GM12878 (cell line): ENCODE measurements around the gene SKAP1. TPM values are rescaled to one million over a fixed set of nuclear protein-coding genes. Genes with fewer than 3 reads are reported as not detected.

ENCODE experiments used
- ATAC-seq: fragments of 200-7000 bp; cut with Tn5 transposase; 3 replicates; pipeline ENCODE4 v1.9.1; 2020; ENCODE audit warnings: mild to moderate bottlenecking, moderate library complexity
- BruUV-seq: library from RNA; stranded (reverse); fragments of 400-500 nt; replicated peaks from 2 replicates; lab custom pipeline; 2021; lab: Mats Ljungman, UMichigan
- CTCF ChIA-PET: fragments of 300-600 bp; sonication (Branson Sonifier 250); formaldehyde crosslinking; extraction: SDS; loops from one replicate; lab custom pipeline; 2021; ENCODE audit warnings: inconsistent platforms; lab: Yijun Ruan, JAX
- POLR2A ChIA-PET: fragments of 350-600 bp; formaldehyde crosslinking; extraction: SDS; loops from one replicate; lab custom pipeline; 2021; ENCODE audit warnings: inconsistent platforms; lab: Charles Lee
- RAD21 ChIA-PET: fragments of 300-600 bp; sonication (Branson Sonifier 250); formaldehyde crosslinking; loops from one replicate; lab custom pipeline; 2023; ENCODE audit warnings: antibody characterized with exemption; ENCODE audit not compliant: unreplicated experiment; lab: Charles Lee
- SMC1A ChIA-PET: fragments of 300-600 bp; sonication (Branson Sonifier 250); formaldehyde crosslinking; loops from one replicate; lab custom pipeline; 2023; ENCODE audit not compliant: unreplicated experiment, uncharacterized antibody; lab: Charles Lee
- DNase-seq: peaks from one replicate; pipeline ENCODE4 v3.0.0-alpha.2; 2011; ENCODE audit warnings: low read depth, low spot score
- FAIRE-seq: peaks from 3 replicates; lab custom pipeline; 2011; peaks lifted over from hg19 to GRCh38; lab: Jason Lieb, UNC
- H2AFZ ChIP-seq: 2 replicates; pipeline ENCODE4 v1.6.0; 2011; ENCODE audit warnings: low read depth, low read length, control low read depth; ENCODE audit not compliant: control insufficient read depth
- H3K27ac ChIP-seq: 2 replicates; pipeline ENCODE4 v1.5.1; 2011; ENCODE audit warnings: control low read depth; ENCODE audit not compliant: control insufficient read depth, insufficient read depth
- H3K27me3 ChIP-seq, 2 experiments: replicated peaks in 1 of 2; 2 replicates each; pipeline versions ENCODE4 v1.6.0 to v1.6.1; 2011; ENCODE audit warnings: low read length in 1 of 2; ENCODE audit not compliant: control insufficient read depth in 2 of 2, insufficient read depth in 2 of 2
- H3K36me3 ChIP-seq, 2 experiments: 2 replicates each; pipeline ENCODE4 v1.5.1; 2011; ENCODE audit warnings: low read length in 1 of 2; ENCODE audit not compliant: control insufficient read depth in 2 of 2, insufficient read depth in 2 of 2
- H3K4me1 ChIP-seq: 2 replicates; pipeline ENCODE4 v1.6.1; 2011; ENCODE audit warnings: mild to moderate bottlenecking, low read length, moderate library complexity, mixed read lengths; ENCODE audit not compliant: control insufficient read depth, insufficient read depth
- H3K4me2 ChIP-seq: 2 replicates; pipeline ENCODE4 v1.6.0; 2011; ENCODE audit warnings: control low read depth; ENCODE audit not compliant: control insufficient read depth, insufficient read depth
- H3K4me3 ChIP-seq: fragments of 200-600 bp; sonication (generic); 2 replicates; pipeline ENCODE4 v1.5.1; 2016
- H3K79me2 ChIP-seq: 2 replicates; pipeline ENCODE4 v1.6.0; 2011; ENCODE audit warnings: low read length; ENCODE audit not compliant: control insufficient read depth, insufficient read depth
- H3K9ac ChIP-seq: 2 replicates; pipeline ENCODE4 v1.8.0; 2011; ENCODE audit warnings: low read length, control low read depth, mixed read lengths; ENCODE audit not compliant: control insufficient read depth, insufficient read depth
- H3K9me3 ChIP-seq: replicated peaks from 3 replicates; pipeline ENCODE4 v1.5.1; 2011; ENCODE audit warnings: mild to moderate bottlenecking, low read length; ENCODE audit not compliant: control insufficient read depth, insufficient read depth
- H4K20me1 ChIP-seq: 2 replicates; pipeline ENCODE4 v1.6.0; 2011; ENCODE audit not compliant: control insufficient read depth, insufficient read depth
- BCL11A ChIP-seq: IDR thresholded peaks from 2 replicates; pipeline ENCODE4 v1.6.1; 2011; ENCODE audit warnings: low read depth, low read length
- CBFB ChIP-seq: IDR thresholded peaks from 2 replicates; pipeline ENCODE4 v1.6.1; 2016; ENCODE audit warnings: antibody characterized with exemption, low read depth
- CBX5 ChIP-seq: sonication (generic); IDR thresholded peaks from 2 replicates; pipeline ENCODE4 v1.6.1; 2016; ENCODE audit warnings: low read depth, moderate library complexity, mild to moderate bottlenecking, inconsistent platforms
- E2F4 ChIP-seq: IDR thresholded peaks from 2 replicates; pipeline ENCODE4 v1.6.1; 2012; ENCODE audit warnings: low read depth, low read length, improper control_type of control experiment
- E4F1 ChIP-seq: fragments of 450-650 bp; IDR thresholded peaks from 2 replicates; pipeline ENCODE4 v1.6.1; 2018; ENCODE audit warnings: borderline replicate concordance, mild to moderate bottlenecking; ENCODE audit not compliant: partially characterized antibody
- EGR1 ChIP-seq, 2 experiments: IDR thresholded peaks; 1 replicate in 1 of 2; 2 replicates in 1 of 2; pipeline ENCODE4 v1.6.1; 2011 to 2012; ENCODE audit warnings: low read depth in 2 of 2, low read length in 2 of 2, borderline replicate concordance in 1 of 2, mild to moderate bottlenecking in 1 of 2, moderate library complexity in 1 of 2
- IKZF2 ChIP-seq, 2 experiments: fragments of 450-650 bp; IDR thresholded peaks; 2 replicates each; pipeline ENCODE4 v1.6.1; 2017; ENCODE audit warnings: mild to moderate bottlenecking in 2 of 2, moderate library complexity in 2 of 2
- MYC ChIP-seq: IDR thresholded peaks from 2 replicates; pipeline ENCODE4 v1.6.1; 2011; ENCODE audit warnings: mild to moderate bottlenecking, low read length, moderate library complexity, inconsistent platforms; ENCODE audit not compliant: insufficient read depth, insufficient replicate concordance, insufficient read length, severe bottlenecking
- NR2C2 ChIP-seq: IDR thresholded peaks from 2 replicates; pipeline ENCODE4 v1.6.1; 2011; ENCODE audit warnings: borderline replicate concordance, low read depth; ENCODE audit not compliant: control insufficient read depth, insufficient read length
- PAX8 ChIP-seq: fragments of 450-650 bp; IDR thresholded peaks from 2 replicates; pipeline ENCODE4 v1.6.1; 2017; ENCODE audit warnings: mild to moderate bottlenecking, moderate library complexity
- PKNOX1 ChIP-seq: fragments of 450-650 bp; IDR thresholded peaks from 2 replicates; pipeline ENCODE4 v1.6.1; 2016; ENCODE audit warnings: mild to moderate bottlenecking
- RB1 ChIP-seq: fragments of 450-650 bp; formaldehyde crosslinking; IDR thresholded peaks from 2 replicates; pipeline ENCODE4 v1.6.1; 2017; ENCODE audit warnings: mild to moderate bottlenecking, borderline replicate concordance
- REST ChIP-seq: IDR thresholded peaks from 2 replicates; pipeline ENCODE4 v1.6.1; 2012; ENCODE audit warnings: mild to moderate bottlenecking, low read depth, low read length
- SIN3A ChIP-seq: IDR thresholded peaks from 2 replicates; pipeline ENCODE4 v1.6.1; 2012; ENCODE audit warnings: low read depth, low read length, improper control_type of control experiment
- STAT1 ChIP-seq: fragments of 450-650 bp; conservative IDR thresholded peaks from 2 replicates; pipeline ENCODE4 v1.6.1; 2014; ENCODE audit warnings: antibody characterized with exemption, mild to moderate bottlenecking
- TCF7 ChIP-seq: IDR thresholded peaks from 2 replicates; pipeline ENCODE4 v1.6.1; 2014; ENCODE audit warnings: antibody characterized with exemption, borderline replicate concordance
- ZNF207 ChIP-seq: fragments of 450-650 bp; IDR thresholded peaks from 2 replicates; pipeline ENCODE4 v1.6.1; 2014; ENCODE audit warnings: antibody characterized with exemption, mild to moderate bottlenecking, borderline replicate concordance
- whole genome bisulfite sequencing: methylation state at CpG from one replicate; pipeline ENCODE4 v1.1.6; 2016; ENCODE audit warnings: low lambda C conversion rate; ENCODE audit not compliant: insufficient replicate concordance, insufficient coverage; ENCODE audit errors: missing lambda C conversion rate; 5-methylcytosine and 5-hydroxymethylcytosine counted together
- in situ Hi-C: fragments of 300-500 bp; cut with MboI; formaldehyde crosslinking; loops from 9 replicates; pipeline ENCODE4 v1.14.3; 2018; ENCODE audit warnings: mixed read lengths
- intact Hi-C: fragments of 100-400 bp; cut with micrococcal nuclease; formaldehyde crosslinking; loops from one replicate; pipeline ENCODE4 v1.14.2; 2022; ENCODE audit not compliant: unreplicated experiment
- polyA plus RNA-seq, 11 experiments: library from polyadenylated mRNA; depleted of rRNA in 4 of 11; unstranded in 6 of 11; stranded (reverse) in 5 of 11; fragments of >200 nt; fragmentation: Nextera tagmentation in 4 of 11; fragmentation: Illumina TruSeq in 1 of 11; extraction: Ambion mirVana in 4 of 11; extraction: Trizol in 1 of 11; gene quantifications; 1 replicate in 1 of 11; 2 replicates in 10 of 11; pipeline versions ENCODE4 v1.2.1 to v1.2.3, GENCODE V29; 2011 to 2016; ENCODE audit warnings: inconsistent platforms in 2 of 11, missing spikeins in 2 of 11, low read depth in 1 of 11
- total RNA-seq, 4 experiments: library from RNA; depleted of rRNA in 3 of 4; stranded (reverse); fragments of >200 nt in 3 of 4; fragmentation: Illumina TruSeq in 1 of 4; extraction: Trizol in 1 of 4; gene quantifications; 2 replicates each; pipeline versions ENCODE4 v1.2.1 to v1.2.3, GENCODE V29; 2013 to 2021

Gene SKAP1
- total and polyA plus RNA-seq, 10 of the 15 experiments (the other 5 are each of a cell fraction or from before 2014, with no cell fraction given): 17.1 to 97.6 (median 35.9) TPM

- Histone ChIP-seq H3K9ac (no peak overlapping the region), H3K36me3 (peaks cover 3 to 5% of the 10 kb centered on the region in 2 experiments), H3K4me3 (no peak overlapping the region), H3K79me2 (no peaks in the 10 kb centered on the region; the same call in 1 of the 2 replicates), H3K4me1 (no peaks in the 10 kb centered on the region), H3K27me3 (no peaks in the 10 kb centered on the region), H3K27ac (no peak overlapping the region), H2AFZ (no peak overlapping the region), H3K9me3 (no peaks in the 10 kb centered on the region), H3K4me2 (no peak overlapping the region), H4K20me1 (no peaks in the 10 kb centered on the region)
- ChIA-PET RAD21 (interaction anchor here (0.9 to 1.8 kb wide), 6 partner anchors 16 to 67 kb away, joined by 3 to 5 read pairs (median 3); no protein-coding TSS in a partner anchor), SMC1A (interaction anchor here (0.8 to 1.6 kb wide), 11 partner anchors 9 to 116 kb away, joined by 3 to 7 read pairs (median 4); no protein-coding TSS in a partner anchor), CTCF (interaction anchor here (0.6 to 4.6 kb wide), 18 partner anchors 9 to 225 kb away, joined by 3 to 25 read pairs (median 4); no protein-coding TSS in a partner anchor), POLR2A (interaction anchor here (1.0 to 1.6 kb wide), 2 partner anchors 12 to 16 kb away, joined by 3 to 4 read pairs; no protein-coding TSS in a partner anchor)
- ATAC-seq (no peak), FAIRE-seq (no peak), DNase-seq (no peak)
- BruUV-seq: no TSS peak
- in situ Hi-C loops: no loop called here
- WGBS: 52% methylated on average over 1 of the region's 1 CpG
- TF ChIP-seq CBX5: no peak
- TF ChIP-seq STAT1: no peak
- TF ChIP-seq IKZF2 (IDR thresholded peaks at IDR 0.05): no peak
- TF ChIP-seq CBFB: no peak
- no peak for TF ChIP-seq SIN3A
- TF ChIP-seq RB1: no peak
- no peak for TF ChIP-seq ZNF207
- no peak for TF ChIP-seq E4F1
- TF ChIP-seq EGR1 (IDR thresholded peaks at IDR 0.05; ENCODE audit: borderline replicate concordance in 1 of 2, low read depth in 2 of 2, low read length in 2 of 2): no peak
- no peak for TF ChIP-seq MYC
- no peak for TF ChIP-seq E2F4
- TF ChIP-seq NR2C2: no peak
- no peak for TF ChIP-seq REST
- no peak for TF ChIP-seq BCL11A
- TF ChIP-seq PAX8: no peak
- TF ChIP-seq TCF7: no peak
- no peak for TF ChIP-seq PKNOX1
- intact Hi-C loops: no loop called here
Observed at GRCh38 chr17:48375356-48375755, 54.7 kb downstream of the SKAP1 start.
